HG03354 (cell line): ENCODE results near the gene INSR.
A peak's percentile ranks its signal among the peaks of the same experiment; 100 is the strongest.

Source experiments
- ATAC-seq: cut with Tn5 transposase; IDR thresholded peaks from one replicate; pipeline ENCODE4 v1.9.1; 2021; ENCODE audit warnings: mild to moderate bottlenecking; ENCODE audit not compliant: unreplicated experiment, poor library complexity, severe bottlenecking

The INSR gene

GRCh38 chr19:7115721-7116120 lies 178.5 kb downstream of the INSR start:
- no peak for ATAC-seq

GRCh38 chr19:7113233-7113632 lies 181.0 kb downstream of the INSR start:
- ATAC-seq = no peak

GRCh38 chr19:7112675-7113074 lies 181.5 kb downstream of the INSR start:
- no peak for ATAC-seq

- no peak for ATAC-seq
Observed at GRCh38 chr19:7109678-7110289, 184.4 kb downstream of the INSR start.

- ATAC-seq = no peak
Observed at GRCh38 chr19:7106711-7107657, 187.2 kb downstream of the INSR start.

- no peak for ATAC-seq
Observed at GRCh38 chr19:7104747-7105447, 189.3 kb downstream of the INSR start.

GRCh38 chr19:7101498-7102253 lies 192.5 kb downstream of the INSR start:
- no peak for ATAC-seq

GRCh38 chr19:7099597-7099921 lies 194.7 kb downstream of the INSR start:
- no peak for ATAC-seq

- ATAC-seq = peak; percentile 85
Observed at GRCh38 chr19:7098701-7099596, 195.3 kb downstream of the INSR start.

GRCh38 chr19:7098096-7098495 lies 196.1 kb downstream of the INSR start:
- no peak for ATAC-seq

GRCh38 chr19:7088999-7089398 lies 205.2 kb downstream of the INSR start:
- no peak for ATAC-seq

GRCh38 chr19:7083076-7083956 lies 210.9 kb downstream of the INSR start:
- no peak for ATAC-seq

- no peak for ATAC-seq
Observed at GRCh38 chr19:7078008-7078407, 216.2 kb downstream of the INSR start.

- ATAC-seq = no peak
Observed at GRCh38 chr19:7076151-7076550, 218.1 kb downstream of the INSR start.

GRCh38 chr19:7074705-7075282 lies 219.4 kb downstream of the INSR start:
- ATAC-seq = no peak

GRCh38 chr19:7072541-7072940 lies 221.7 kb downstream of the INSR start:
- no peak for ATAC-seq

- ATAC-seq = no peak
Observed at GRCh38 chr19:7069904-7070226, 224.3 kb downstream of the INSR start.
